Kidney glomerular epithelial cell (primary cell): ENCODE data around the gene C16orf82.
"Not testable (repeated sequence)": the region's sequence is repeated elsewhere in the genome, so short reads cannot be mapped to it uniquely, and the experiment has no call there.

Experiments
- DNase-seq: peaks from one replicate; lab custom pipeline; 2025; lab: John Stamatoyannopoulos, UW

C16orf82 gene

GRCh38 chr16:27066668-27067537, at the start of gene C16orf82:
TSS of gene C16orf82 (plus strand) at chr16:27066927.
- DNase-seq, result no peak

- DNase-seq, result no peak
These were observed 46.7 kb upstream of the C16orf82 start for GRCh38 chr16:27020031-27020430.

- no peak for DNase-seq
These were observed 42.7 kb upstream of the C16orf82 start for GRCh38 chr16:27024010-27024409.

GRCh38 chr16:27025581-27025980, 41.1 kb upstream of the C16orf82 start:
- no peak for DNase-seq

GRCh38 chr16:27027971-27028370, 38.8 kb upstream of the C16orf82 start:
- DNase-seq, result no peak

- DNase-seq, result no peak
These were observed 38.1 kb upstream of the C16orf82 start for GRCh38 chr16:27028591-27029110.

GRCh38 chr16:27029525-27029924, 37.2 kb upstream of the C16orf82 start:
- no peak for DNase-seq

- no peak for DNase-seq
These were observed 33.3 kb upstream of the C16orf82 start for GRCh38 chr16:27033281-27033979.

- no peak for DNase-seq
These were observed 26.0 kb upstream of the C16orf82 start for GRCh38 chr16:27040732-27041131.

GRCh38 chr16:27046958-27047518, 19.7 kb upstream of the C16orf82 start:
- no peak for DNase-seq

GRCh38 chr16:27048316-27048715, 18.4 kb upstream of the C16orf82 start:
- DNase-seq, result no peak

GRCh38 chr16:27049117-27049516, 17.6 kb upstream of the C16orf82 start:
- no peak for DNase-seq

- no peak for DNase-seq
These were observed 14.7 kb upstream of the C16orf82 start for GRCh38 chr16:27052007-27052406.

- no peak for DNase-seq
These were observed 12.7 kb upstream of the C16orf82 start for GRCh38 chr16:27053996-27054395.

GRCh38 chr16:27058299-27058698, 8.4 kb upstream of the C16orf82 start:
- DNase-seq, result no peak

GRCh38 chr16:27070776-27071175, 4.0 kb downstream of the C16orf82 start:
- DNase-seq, result no peak

GRCh38 chr16:27073733-27074132, 7.0 kb downstream of the C16orf82 start:
- no peak for DNase-seq

GRCh38 chr16:27080895-27081294, 14.2 kb downstream of the C16orf82 start:
- no peak for DNase-seq

GRCh38 chr16:27083861-27084261, 17.1 kb downstream of the C16orf82 start:
- no peak for DNase-seq

- DNase-seq, result no peak
These were observed 17.7 kb downstream of the C16orf82 start for GRCh38 chr16:27084307-27085028.

GRCh38 chr16:27085182-27085581, 18.5 kb downstream of the C16orf82 start:
- DNase-seq, result no peak

- not testable (repeated sequence) for DNase-seq
These were observed 19.3 kb downstream of the C16orf82 start for GRCh38 chr16:27086031-27086430.
